HepG2 (cell line): ENCODE measurements around the gene RREB1. TPM values are rescaled to one million over a fixed set of nuclear protein-coding genes. Genes with fewer than 3 reads are reported as not detected.

Experiments
- ATAC-seq: fragments of 200-7000 bp; cut with Tn5 transposase; 3 replicates; pipeline ENCODE4 v1.9.1; 2020; ENCODE audit warnings: mild to moderate bottlenecking, moderate library complexity
- BruUV-seq: library from RNA; stranded (reverse); fragments of 400-500 nt; replicated peaks from 2 replicates; lab custom pipeline; 2021; lab: Mats Ljungman, UMichigan
- CTCF ChIA-PET: fragments of 300-600 bp; formaldehyde crosslinking; extraction: SDS; loops from one replicate; lab custom pipeline; 2021; ENCODE audit warnings: low total read pairs, inconsistent platforms, low intra/inter-chr PET ratio; lab: Yijun Ruan, JAX
- POLR2A ChIA-PET: fragments of 350-600 bp; sonication (Branson Sonifier 250); formaldehyde crosslinking; loops from one replicate; lab custom pipeline; 2020; ENCODE audit warnings: antibody characterized with exemption, inconsistent platforms; lab: Yijun Ruan, JAX
- DNase-seq: peaks from one replicate; pipeline ENCODE4 v3.0.0-alpha.2; 2015; ENCODE audit warnings: low spot score
- FAIRE-seq: peaks from 3 replicates; lab custom pipeline; 2011; peaks lifted over from hg19 to GRCh38; lab: Jason Lieb, UNC
- H2AFZ ChIP-seq: one replicate; pipeline ENCODE4 v1.6.1; 2011; ENCODE audit warnings: low read length, inconsistent platforms
- H3K27ac ChIP-seq: fragments of 300-600 bp; 3 replicates; pipeline ENCODE4 v1.8.0; 2011; ENCODE audit warnings: mixed run types, mild to moderate bottlenecking, mixed read lengths, low read length, inconsistent platforms; ENCODE audit not compliant: insufficient read depth; ENCODE audit errors: extremely low read length
- H3K27me3 ChIP-seq, 2 experiments: fragments of 200-600 bp in 1 of 2; 2 replicates in 1 of 2; 3 replicates in 1 of 2; pipeline versions ENCODE4 v1.6.0 to v1.8.0; 2011; ENCODE audit warnings: low read length in 2 of 2, mild to moderate bottlenecking in 2 of 2, moderate library complexity in 2 of 2, inconsistent platforms in 1 of 2; ENCODE audit not compliant: insufficient read depth in 2 of 2, control insufficient read depth in 1 of 2
- H3K36me3 ChIP-seq, 2 experiments: fragments of 200-600 bp in 1 of 2; replicated peaks in 1 of 2; 2 replicates in 1 of 2; 3 replicates in 1 of 2; pipeline versions ENCODE4 v1.5.1 to v1.8.0; 2011; ENCODE audit warnings: low read length in 2 of 2, inconsistent platforms in 1 of 2; ENCODE audit not compliant: insufficient read depth in 2 of 2, control insufficient read depth in 1 of 2
- H3K4me1 ChIP-seq: 2 replicates; pipeline ENCODE4 v1.5.1; 2012; ENCODE audit warnings: low read length, inconsistent platforms; ENCODE audit not compliant: insufficient read depth
- H3K4me2 ChIP-seq: 2 replicates; pipeline ENCODE4 v1.6.0; 2011; ENCODE audit warnings: low read depth, low read length, inconsistent platforms
- H3K4me3 ChIP-seq, 3 experiments: fragments of 200-600 bp in 1 of 3; sonication (generic), shearing (Covaris generic) in 1 of 3; replicated peaks in 1 of 3; 2 replicates each; pipeline ENCODE4 v1.5.1; 2011 to 2016; ENCODE audit warnings: low read length in 3 of 3, inconsistent platforms in 2 of 3, low read depth in 2 of 3, mild to moderate bottlenecking in 2 of 3, control low read depth in 1 of 3, mixed read lengths in 1 of 3; ENCODE audit not compliant: insufficient read depth in 1 of 3
- H3K79me2 ChIP-seq: one replicate; pipeline ENCODE4 v1.6.1; 2011; ENCODE audit warnings: low read length, inconsistent platforms; ENCODE audit not compliant: insufficient read depth
- H3K9ac ChIP-seq: 2 replicates; pipeline ENCODE4 v1.6.0; 2011; ENCODE audit warnings: mild to moderate bottlenecking, low read depth, low read length, inconsistent platforms; ENCODE audit not compliant: insufficient read depth
- H3K9me3 ChIP-seq: 2 replicates; pipeline ENCODE4 v1.5.1; 2012; ENCODE audit warnings: mild to moderate bottlenecking, low read length
- H4K20me1 ChIP-seq: 2 replicates; pipeline ENCODE4 v1.6.0; 2011; ENCODE audit warnings: inconsistent platforms, mild to moderate bottlenecking, low read length, moderate library complexity; ENCODE audit not compliant: insufficient read depth
- CREB1 ChIP-seq, 2 experiments: fragments of 450-650 bp in 1 of 2; IDR thresholded peaks; 2 replicates each; pipeline ENCODE4 v1.6.1; 2016 to 2017; ENCODE audit warnings: control low read depth in 1 of 2, mild to moderate bottlenecking in 1 of 2, missing compliant biosample characterization in 1 of 2, missing genetic modification characterization in 1 of 2
- DNMT1 ChIP-seq: sonication (generic); formaldehyde crosslinking; IDR thresholded peaks from 2 replicates; pipeline ENCODE4 v1.5.1; 2020; ENCODE audit warnings: mild to moderate bottlenecking, missing genetic modification reagents
- KLF13 ChIP-seq: sonication (generic); formaldehyde crosslinking; IDR thresholded peaks from 2 replicates; pipeline ENCODE4 v1.4.0; 2020; ENCODE audit warnings: mild to moderate bottlenecking, missing genetic modification reagents
- POLR2AphosphoS5 ChIP-seq: IDR thresholded peaks from 2 replicates; pipeline ENCODE4 v1.6.1; 2012; ENCODE audit warnings: low read depth, low read length
- SNAPC5 ChIP-seq: sonication (generic); formaldehyde crosslinking; IDR thresholded peaks from 2 replicates; pipeline ENCODE4 v1.8.1; 2023; ENCODE audit warnings: mild to moderate bottlenecking, missing genetic modification reagents, borderline replicate concordance
- TRAFD1 ChIP-seq: sonication (generic); formaldehyde crosslinking; IDR thresholded peaks from 2 replicates; pipeline ENCODE4 v1.5.1; 2020; ENCODE audit warnings: missing genetic modification reagents, mild to moderate bottlenecking, borderline replicate concordance
- ZFP82 ChIP-seq: sonication (generic); formaldehyde crosslinking; IDR thresholded peaks from 2 replicates; pipeline ENCODE4 v1.5.1; 2020; ENCODE audit warnings: mild to moderate bottlenecking, missing genetic modification reagents, borderline replicate concordance
- ZFP90 ChIP-seq: sonication (generic); formaldehyde crosslinking; IDR thresholded peaks from 2 replicates; pipeline ENCODE4 v1.8.0; 2022; ENCODE audit warnings: missing genetic modification reagents, mild to moderate bottlenecking, inconsistent platforms, borderline replicate concordance
- ZMYM2 ChIP-seq: sonication (generic); formaldehyde crosslinking; IDR thresholded peaks from 2 replicates; pipeline ENCODE4 v1.8.0; 2022; ENCODE audit warnings: mild to moderate bottlenecking, missing genetic modification reagents
- ZNF264 ChIP-seq: sonication (generic); formaldehyde crosslinking; IDR thresholded peaks from 2 replicates; pipeline ENCODE4 v1.4.0; 2020; ENCODE audit warnings: missing genetic modification reagents
- WGBS: methylation state at CpG from one replicate; pipeline ENCODE4 v1.1.6; 2017; ENCODE audit warnings: low lambda C conversion rate; 5-methylcytosine and 5-hydroxymethylcytosine counted together
- in situ Hi-C: cut with HindIII; loops from 2 replicates; pipeline ENCODE4 v1.10.0; 2017; ENCODE audit warnings: low pct_unique_long_range_greater_than_20kb; ENCODE audit not compliant: extremely low pct_ligation_motif_present
- intact Hi-C: fragments of 100-400 bp; cut with micrococcal nuclease; formaldehyde crosslinking; loops from one replicate; pipeline ENCODE4 v1.10.0; 2022; ENCODE audit not compliant: unreplicated experiment
- polyA plus RNA-seq, 8 experiments: library from polyadenylated mRNA; depleted of rRNA in 3 of 8; stranded (reverse) in 7 of 8; unstranded in 1 of 8; fragments of >200 nt; fragmentation: Illumina TruSeq in 4 of 8; extraction: Trizol in 4 of 8; gene quantifications; 2 replicates each; pipeline versions ENCODE4 v1.2.1 to v1.2.3, GENCODE V29; 2011 to 2016; ENCODE audit warnings: low read depth in 4 of 8, missing spikeins in 1 of 8, mixed read lengths in 1 of 8; ENCODE audit not compliant: insufficient read depth in 1 of 8
- total RNA-seq, 5 experiments: library from RNA; depleted of rRNA; stranded (reverse); fragments of >200 nt; fragmentation: Illumina TruSeq; extraction: Trizol; gene quantifications; 2 replicates each; pipeline ENCODE4 v1.2.3, GENCODE V29; 2016; ENCODE audit warnings: low read depth in 1 of 5

The RREB1 gene
- total and polyA plus RNA-seq, 2 of the 13 experiments (the other 11 are each of a cell fraction or from before 2014, with no cell fraction given), result 6.1 to 23.2 TPM

- Histone ChIP-seq H3K4me3 (no peak overlapping the region), H3K9ac (no peak overlapping the region), H4K20me1 (no peaks in the 10 kb centered on the region), H3K4me2 (no peak overlapping the region), H2AFZ (no peak overlapping the region), H3K27me3 (no peaks in the 10 kb centered on the region), H3K79me2 (peaks cover 19% of the 10 kb centered on the region), H3K9me3 (no peaks in the 10 kb centered on the region), H3K27ac (no peak overlapping the region), H3K36me3 (peaks cover 35 to 77% of the 10 kb centered on the region in 2 experiments), H3K4me1 (peaks cover 35% of the 10 kb centered on the region)
- CTCF ChIA-PET, result no interaction called here
- no peak for ATAC-seq
- in situ Hi-C loops (no loop called here), intact Hi-C loops (no loop called here)
- no peak for FAIRE-seq
- DNase-seq, result no peak
- no TSS peak for BruUV-seq
- TF ChIP-seq KLF13 (CRISPR knock-in tag), result no peak
- TF ChIP-seq ZNF264 (CRISPR knock-in tag), result no peak
- TF ChIP-seq ZFP82 (CRISPR knock-in tag), result no peak
- TF ChIP-seq ZMYM2 (CRISPR knock-in tag), result no peak
- TF ChIP-seq ZFP90 (CRISPR knock-in tag), result no peak
- no peak for TF ChIP-seq SNAPC5 (CRISPR knock-in tag)
- no peak for TF ChIP-seq POLR2AphosphoS5
- TF ChIP-seq TRAFD1 (CRISPR knock-in tag), result no peak
- TF ChIP-seq DNMT1 (CRISPR knock-in tag), result no peak
- TF ChIP-seq CREB1 (IDR thresholded peaks at IDR 0.05), result no peak
- no peak for TF ChIP-seq CREB1 (CRISPR knock-in tag; IDR thresholded peaks at IDR 0.05)
- POLR2A ChIA-PET, result interaction anchor here (0.6 kb wide), 1 partner anchor 138 kb away, joined by 5 read pairs; no protein-coding TSS in a partner anchor
- WGBS, result 92% methylated on average over 3 of the region's 3 CpGs
These were observed 97.0 kb downstream of the RREB1 start for GRCh38 chr6:7204726-7205125.
